ENCODE results near the gene KIAA1755.

DNA sequence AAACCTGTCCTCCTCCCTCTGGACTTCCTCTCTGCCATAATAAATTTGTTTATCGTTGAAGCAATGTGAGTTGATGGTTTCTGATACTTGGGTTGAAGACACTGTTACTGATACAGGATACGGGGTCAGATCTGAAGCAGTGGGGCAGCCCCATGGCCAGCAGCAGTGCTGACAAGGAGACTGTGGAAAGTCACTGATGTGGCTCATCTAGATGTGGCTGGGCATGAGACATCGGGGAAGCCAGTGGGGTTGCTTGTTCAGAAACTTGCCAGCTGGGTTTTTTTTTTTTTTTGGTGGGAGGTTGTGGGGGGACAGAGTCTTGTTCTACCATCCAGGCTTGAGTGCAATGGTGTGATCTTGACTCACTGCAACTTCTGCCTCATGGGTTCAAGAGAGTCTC, 40.8 kb upstream of the KIAA1755 start:
- TF ChIP-seq, protein P1, sequence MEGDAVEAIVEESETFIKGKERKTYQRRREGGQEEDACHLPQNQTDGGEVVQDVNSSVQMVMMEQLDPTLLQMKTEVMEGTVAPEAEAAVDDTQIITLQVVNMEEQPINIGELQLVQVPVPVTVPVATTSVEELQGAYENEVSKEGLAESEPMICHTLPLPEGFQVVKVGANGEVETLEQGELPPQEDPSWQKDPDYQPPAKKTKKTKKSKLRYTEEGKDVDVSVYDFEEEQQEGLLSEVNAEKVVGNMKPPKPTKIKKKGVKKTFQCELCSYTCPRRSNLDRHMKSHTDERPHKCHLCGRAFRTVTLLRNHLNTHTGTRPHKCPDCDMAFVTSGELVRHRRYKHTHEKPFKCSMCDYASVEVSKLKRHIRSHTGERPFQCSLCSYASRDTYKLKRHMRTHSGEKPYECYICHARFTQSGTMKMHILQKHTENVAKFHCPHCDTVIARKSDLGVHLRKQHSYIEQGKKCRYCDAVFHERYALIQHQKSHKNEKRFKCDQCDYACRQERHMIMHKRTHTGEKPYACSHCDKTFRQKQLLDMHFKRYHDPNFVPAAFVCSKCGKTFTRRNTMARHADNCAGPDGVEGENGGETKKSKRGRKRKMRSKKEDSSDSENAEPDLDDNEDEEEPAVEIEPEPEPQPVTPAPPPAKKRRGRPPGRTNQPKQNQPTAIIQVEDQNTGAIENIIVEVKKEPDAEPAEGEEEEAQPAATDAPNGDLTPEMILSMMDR (conservative IDR thresholded peaks at IDR 0.05; ENCODE audit: low read depth, low read length), result no peak
- TF ChIP-seq RFX5 (IDR thresholded peaks at IDR 0.05; ENCODE audit: low read depth, low read length), result no peak
- no peak for TF ChIP-seq BHLHE40 (IDR thresholded peaks at IDR 0.05; ENCODE audit: low read depth, low read length)
- TF ChIP-seq CEBPB (IDR thresholded peaks at IDR 0.05; ENCODE audit: low read depth, low read length), result no peak
- TF ChIP-seq NFE2L2 (IDR thresholded peaks at IDR 0.05; ENCODE audit: low read depth, low read length), result no peak
- TF ChIP-seq MXI1 (IDR thresholded peaks at IDR 0.05; ENCODE audit: borderline replicate concordance, low read depth, low read length), result no peak

Data from IMR-90 (cell line).